NCI-H1417 (cell line): ENCODE data around the gene AFMID.
A peak's percentile ranks its signal among the peaks of the same experiment; 100 is the strongest.
"Not testable (repeated sequence)": the region's sequence is repeated elsewhere in the genome, so short reads cannot be mapped to it uniquely, and the experiment has no call there.

Experiments
- DNase-seq, 3 experiments: peaks; one replicate each; lab custom pipeline; 2025; lab: John Stamatoyannopoulos, UW

AFMID gene

DNA sequence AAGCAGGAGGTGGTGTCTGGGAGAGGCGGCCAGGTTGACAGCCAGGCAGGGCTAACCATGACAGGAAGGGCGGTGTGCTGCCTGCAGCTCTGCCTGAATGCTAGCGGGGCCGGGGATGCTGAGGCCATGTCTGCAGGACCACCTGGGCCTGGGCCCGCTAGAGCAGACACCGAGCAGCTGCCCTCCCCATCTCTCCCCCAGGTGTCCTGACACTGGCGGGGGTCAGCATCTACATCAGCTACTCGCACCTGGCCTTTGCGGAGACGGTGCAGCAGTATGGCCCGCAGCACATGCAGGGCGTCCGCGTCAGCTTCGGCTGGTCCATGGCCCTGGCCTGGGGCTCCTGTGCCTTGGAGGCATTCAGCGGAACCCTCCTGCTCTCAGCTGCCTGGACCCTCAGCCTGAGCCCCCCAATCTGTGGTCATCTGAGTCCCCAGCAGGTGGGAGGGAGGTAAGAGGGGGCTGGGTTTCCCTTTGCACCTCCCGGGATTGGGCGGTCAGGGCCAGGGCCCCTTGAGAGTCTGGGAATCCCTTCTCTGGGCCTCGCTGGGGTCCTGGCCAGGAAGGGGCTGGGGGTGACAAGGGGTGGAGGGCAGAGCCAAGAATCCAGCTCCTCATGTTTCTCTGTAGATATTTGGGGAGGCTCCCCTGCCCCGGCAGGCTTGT is 51.8 kb downstream of the AFMID start:
- DNase-seq, result no peak

DNA sequence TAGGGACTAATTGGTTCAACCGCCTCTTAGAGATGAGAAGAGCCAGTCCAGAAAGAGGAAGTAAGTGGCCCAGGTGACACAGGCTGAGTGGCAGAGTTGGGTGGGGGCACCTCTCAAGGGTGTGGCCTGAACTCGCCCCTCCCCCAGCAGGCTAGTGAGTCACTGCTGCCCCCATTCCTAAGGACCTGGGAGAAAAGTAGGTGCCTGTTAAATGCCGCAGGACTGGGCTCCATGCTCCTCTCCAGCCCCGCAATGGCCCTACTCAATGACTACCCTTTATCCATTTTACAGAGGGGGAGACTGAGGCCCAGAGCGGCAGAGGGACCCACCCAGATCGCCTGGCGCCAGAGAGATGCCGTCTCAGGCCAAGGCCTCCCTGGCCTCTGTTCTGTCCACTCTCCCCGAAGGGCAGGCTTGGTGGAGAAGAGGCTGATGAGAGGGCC is 52.3 kb downstream of the AFMID start:
- DNase-seq, result no peak

DNA sequence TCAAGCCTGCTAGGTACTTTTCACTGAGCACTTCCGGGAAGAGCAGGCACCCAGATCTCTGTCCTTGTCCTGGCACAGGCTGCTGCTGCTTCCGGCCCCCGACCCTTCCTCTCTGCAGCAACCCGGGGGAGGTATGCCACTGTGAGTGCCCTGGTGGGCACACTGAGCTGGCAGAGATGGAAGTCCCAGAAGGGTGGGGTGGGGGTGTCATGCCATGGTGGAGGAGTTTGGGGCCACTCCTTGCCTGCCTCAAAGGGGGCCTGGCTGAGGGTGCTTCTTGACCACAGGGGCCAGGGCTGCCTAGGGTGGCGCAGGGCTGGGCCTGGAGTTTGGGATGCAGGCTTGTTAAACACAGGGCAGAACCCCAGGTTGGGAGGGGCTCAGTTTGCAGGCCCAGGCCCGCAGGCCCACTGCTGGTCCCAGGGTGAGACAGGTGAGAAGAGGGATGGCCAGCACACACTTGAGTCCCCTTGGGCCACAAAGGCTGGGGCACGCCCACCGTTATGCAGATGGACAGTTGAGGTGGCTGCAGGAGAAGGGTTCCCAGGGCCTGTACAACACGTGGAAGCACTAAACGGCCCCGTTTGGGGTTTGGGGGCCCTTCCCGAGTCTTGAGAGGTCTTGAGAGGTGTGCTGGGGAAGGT is 53.0 kb downstream of the AFMID start:
- DNase-seq, result no peak

DNA sequence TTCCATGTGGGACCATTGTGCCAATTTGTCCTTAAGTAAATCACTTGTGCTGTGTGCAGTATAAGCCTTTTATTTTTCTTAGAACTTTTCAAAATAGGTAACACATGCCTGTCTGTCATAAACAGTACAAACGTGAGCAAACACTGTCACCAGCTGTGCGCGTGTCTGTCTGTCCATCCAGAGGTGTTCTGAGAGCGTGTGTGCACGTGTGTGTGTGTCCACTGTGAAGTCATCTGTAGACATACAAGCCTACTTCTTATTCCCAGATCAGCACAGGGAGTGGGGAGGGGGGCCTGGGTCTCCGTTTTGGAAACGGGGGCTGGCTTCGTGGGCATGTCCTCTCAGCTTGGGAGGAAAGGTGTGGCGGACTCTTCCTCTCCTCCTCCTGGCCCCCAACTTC is 53.7 kb downstream of the AFMID start:
- no peak for DNase-seq

DNA sequence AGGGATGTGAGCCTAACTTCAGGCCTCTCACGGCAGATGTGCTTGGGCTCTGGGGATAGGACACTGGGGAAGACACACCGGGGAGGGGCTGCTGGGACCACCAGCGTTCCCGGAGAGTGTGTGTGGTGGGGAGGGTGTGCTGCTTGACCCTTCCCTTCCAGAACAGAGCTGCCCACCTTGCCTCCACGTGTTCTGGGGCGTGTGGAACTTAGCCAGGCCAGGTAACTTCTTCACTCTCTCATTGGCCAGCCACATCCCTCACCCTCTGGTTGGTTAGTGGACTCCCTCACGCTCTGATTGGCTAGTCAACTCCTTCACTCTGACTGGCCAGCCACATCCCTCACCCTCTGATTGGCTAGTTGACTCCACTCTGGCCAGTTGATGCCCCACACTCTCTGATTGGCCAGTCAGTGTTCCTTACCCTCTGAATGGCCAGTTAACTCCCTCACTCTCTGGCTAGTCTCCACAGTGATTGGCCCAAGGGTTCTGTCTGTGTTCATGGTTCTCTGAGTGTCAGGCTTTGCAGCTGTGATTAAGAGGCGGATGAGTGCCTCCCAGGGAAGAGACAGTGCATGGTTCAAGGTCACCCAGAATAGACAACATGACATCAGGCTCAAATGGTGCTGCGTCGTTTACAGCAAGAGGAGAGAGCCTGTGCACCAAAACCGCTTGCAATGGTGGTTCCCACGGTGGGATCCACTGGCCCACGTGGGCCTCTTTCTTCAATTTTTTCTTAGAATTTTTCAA is 54.3 kb downstream of the AFMID start:
- DNase-seq, result peak in 1 of 3 experiments; percentile 37

DNA sequence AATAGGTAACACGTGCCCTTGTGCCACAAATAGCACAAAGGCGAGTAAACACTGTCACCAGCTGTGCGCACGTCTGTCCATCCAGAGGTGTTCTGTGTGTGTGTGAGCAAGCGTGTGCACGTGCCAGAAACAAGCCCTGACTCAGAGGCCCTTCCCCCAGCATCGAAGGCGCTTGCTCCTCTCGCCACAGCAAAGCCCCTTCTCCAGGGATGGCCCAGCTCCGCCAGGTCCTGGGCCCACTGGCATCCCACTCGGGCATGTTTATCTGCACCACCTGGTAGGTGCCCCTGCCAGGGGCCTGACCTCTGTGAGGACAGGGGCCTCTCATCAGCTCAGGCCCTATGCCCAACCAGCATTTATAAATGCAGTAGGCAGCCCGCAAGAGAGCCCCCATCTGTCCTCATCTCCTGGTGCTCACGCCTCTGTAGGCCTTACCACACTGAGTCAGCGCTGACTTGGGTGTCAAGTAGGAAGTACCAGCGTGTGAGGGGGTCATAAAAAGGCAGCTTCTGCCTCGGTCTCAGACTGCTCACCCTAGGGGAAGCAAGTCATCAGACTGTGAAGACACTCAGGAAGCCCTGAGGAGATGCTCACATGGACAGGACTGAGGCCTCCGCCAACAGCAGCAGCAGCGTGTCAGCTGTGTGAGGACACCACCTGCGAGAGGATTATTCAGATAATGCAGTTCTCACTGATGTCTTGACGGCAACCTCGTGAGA is 55.0 kb downstream of the AFMID start:
- no peak for DNase-seq

DNA sequence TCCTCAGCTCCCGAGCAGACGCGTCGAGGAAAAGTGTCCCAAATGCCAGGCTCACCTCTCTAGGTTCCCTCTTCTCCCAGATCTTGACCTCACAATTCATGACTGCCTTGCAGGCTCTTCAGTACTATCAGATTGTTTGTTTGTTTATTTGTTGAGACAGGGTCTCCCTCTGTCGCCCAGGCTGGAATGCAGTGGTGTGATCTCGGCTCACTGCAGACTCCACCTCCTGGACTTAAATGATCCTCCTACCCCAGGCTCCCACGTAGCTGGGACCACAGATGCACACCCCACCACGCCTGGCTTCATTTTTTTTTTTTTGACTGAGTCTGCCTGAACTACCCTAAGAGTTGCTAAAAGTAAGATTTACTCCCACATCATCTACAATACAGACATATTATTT is 60.1 kb downstream of the AFMID start:
- DNase-seq, result no peak

DNA sequence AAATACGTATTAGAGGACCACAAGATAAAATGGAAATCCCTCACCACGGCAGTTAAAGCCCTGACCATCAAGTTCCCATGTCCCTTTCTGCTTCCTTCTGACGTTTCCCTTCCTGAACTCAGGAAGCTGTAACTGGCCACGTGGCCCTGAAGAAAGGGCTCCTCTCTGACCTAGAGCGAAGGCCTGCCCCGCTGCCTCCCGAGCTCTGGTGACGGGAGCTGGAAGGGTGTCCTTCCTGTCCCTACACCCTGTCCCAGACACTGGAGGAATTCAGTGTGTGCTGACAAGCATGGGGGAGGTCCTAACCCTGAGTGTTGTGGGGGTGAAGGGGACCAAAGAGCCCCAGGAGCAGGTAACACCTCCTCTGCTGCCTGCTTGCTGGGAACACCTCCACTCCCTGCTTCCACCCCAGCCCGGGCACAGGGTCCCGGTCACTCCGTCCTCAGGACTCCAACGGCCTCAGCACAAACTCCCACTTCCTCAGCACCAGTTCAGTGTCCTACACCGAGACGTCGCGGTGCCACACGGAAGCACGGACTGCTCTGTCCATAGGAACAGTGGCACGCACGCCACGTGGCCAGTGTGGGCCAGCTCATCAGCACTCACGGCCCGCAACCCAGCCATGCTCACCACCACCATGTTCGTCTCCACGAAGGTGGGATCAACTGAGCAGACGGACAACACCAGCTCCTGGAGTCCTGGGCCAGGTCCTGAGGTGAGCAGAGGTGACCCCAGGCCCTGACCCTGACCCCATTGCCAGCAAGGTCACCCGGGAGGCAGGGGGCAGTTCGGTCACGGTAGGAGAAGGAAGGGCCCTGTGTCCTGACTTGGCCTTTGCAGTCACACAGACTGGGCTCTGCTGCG is 61.1 kb downstream of the AFMID start:
- DNase-seq, result no peak

DNA sequence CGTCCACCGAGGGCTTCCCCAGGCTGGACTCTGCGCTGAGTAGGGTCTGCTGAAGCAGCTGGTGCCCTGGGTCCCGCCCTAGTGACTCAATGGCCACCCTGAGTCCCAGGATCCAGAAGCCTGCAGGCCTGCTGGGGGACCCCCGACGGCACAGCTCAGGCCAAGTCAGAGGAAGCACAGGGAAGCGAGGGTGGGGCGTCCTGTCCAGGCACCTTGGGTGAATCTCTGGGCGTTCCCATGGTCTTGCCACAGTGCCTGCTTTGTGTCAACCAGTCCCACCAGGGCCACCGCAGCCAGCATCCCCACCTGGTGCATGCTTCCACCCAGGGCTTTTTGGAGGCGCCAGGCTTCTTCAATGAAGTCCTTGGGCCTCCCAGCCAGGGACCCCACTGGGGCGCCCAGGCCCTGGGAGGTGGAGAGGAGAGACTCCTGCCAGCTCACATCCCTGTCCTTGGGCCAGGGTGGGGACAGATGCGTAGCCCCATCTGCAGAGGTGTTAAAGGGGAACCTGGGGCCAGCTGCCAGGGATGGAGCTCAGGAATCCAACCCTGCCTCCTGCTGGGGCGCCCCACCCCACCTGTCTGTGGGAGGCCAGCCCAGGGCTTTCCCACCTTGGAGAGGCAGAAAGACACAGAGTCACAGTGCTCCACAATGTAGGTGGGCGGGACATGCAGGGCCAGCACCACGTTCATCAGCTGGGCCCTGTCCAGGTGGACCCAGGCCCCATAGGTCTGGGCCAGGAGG is 62.1 kb downstream of the AFMID start:
- no peak for DNase-seq

DNA sequence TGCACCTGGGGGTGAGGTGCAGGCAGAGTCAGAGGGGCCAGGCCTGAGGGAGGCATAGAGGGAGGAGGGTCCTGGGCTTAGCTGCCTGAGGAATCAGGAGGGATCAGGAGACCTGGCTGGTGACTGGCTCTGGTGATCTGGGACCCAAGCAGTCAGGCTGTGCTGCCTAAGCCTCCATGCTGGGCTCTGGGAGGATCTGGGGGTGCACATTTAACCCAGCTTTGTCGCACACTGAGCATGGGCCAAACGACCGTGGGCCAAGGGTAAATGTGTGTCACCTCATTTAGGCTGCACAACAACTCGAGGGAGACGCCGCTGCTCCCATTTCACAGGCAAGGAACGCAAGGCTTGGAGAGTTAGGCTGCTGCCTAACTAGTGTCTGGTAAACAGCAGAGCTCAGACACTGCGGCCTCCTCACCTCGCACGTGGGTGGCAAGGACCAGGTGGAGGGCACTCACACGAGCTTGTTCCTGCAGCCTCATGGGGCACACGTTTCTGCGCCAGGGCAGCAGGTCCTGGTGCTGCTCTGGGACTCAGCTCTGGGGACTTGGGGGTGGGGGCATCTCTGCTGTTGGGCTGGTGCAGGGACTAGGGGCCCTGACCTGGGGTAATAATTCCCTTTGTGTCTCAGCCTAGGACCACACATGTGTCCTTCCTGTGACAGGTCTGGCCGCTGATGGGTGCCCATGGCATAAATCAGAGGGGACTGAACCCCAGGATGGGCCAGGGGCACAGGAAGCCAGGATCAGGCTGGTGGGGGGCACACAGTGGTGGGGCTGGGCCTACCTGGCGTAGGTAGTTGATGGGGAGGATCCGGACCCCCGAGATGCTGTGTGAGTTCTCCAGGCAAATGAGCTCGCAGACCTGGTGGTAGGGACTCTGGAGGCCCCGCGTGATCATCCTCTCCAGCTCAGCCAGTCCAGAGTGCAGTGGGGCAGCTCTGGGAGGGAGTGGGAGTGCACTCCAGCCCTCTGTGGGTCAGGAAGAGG is 63.0 kb downstream of the AFMID start:
- DNase-seq, result no peak

DNA sequence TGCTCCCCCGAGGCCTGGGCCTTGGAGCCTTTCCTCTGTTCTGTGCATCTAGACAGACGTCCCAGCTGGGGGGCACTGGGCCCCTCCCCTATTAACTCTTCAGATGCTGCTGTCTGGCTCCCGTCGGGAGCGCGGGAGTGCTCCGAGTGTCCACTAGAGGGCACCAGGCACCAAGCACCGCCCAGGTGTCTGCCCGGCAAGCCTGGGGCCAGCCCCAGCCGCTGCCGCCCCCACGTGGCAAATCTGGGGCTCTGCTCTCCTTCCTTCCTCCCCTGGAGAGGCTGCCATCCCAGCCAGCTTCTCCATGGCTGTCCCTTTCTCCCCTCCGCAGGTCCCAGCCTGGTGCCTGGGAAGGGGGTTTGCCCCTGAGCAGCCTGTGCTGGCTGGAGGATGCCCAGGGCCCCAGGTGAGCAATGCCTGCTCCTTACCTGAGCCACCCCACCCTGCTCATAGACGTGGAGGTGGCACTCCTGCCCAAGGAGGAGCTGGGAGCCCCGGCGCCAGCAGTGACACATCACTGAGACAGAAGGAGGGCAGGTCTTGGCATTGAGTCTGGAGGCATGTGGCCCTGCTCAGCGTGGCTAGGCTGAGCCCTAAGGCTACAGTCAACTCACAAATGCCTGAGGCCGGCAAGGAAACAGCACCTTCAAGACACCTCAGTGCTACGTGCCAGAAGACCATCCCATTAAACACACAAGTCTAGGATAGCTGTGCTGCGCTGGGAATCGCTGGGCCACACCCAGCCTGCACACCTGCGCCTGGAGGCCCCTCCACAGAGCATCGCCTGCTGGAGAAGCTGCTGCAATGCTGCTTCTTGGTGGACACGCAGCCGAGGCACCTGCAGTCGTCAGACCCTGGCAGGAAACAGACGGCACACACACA is 64.0 kb downstream of the AFMID start:
- DNase-seq, result peak; percentile 63 to 84 (median 76)

DNA sequence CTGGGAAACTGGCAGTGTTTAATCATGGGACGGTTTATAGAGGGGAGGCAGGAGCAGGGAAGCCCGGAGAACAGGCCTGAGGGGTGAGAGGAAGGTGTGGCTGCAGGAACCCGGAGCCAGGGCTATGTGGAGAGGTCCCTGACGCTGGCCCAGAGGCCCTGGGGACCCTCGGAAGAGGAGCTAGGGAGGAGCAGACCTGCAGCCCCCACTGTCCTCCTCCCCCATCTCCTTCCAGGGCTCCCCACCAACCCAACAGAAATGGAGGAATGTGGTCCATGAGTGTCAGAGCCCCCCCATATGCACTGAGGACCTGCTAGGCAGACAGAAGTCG is 64.6 kb downstream of the AFMID start:
- DNase-seq, result no peak

DNA sequence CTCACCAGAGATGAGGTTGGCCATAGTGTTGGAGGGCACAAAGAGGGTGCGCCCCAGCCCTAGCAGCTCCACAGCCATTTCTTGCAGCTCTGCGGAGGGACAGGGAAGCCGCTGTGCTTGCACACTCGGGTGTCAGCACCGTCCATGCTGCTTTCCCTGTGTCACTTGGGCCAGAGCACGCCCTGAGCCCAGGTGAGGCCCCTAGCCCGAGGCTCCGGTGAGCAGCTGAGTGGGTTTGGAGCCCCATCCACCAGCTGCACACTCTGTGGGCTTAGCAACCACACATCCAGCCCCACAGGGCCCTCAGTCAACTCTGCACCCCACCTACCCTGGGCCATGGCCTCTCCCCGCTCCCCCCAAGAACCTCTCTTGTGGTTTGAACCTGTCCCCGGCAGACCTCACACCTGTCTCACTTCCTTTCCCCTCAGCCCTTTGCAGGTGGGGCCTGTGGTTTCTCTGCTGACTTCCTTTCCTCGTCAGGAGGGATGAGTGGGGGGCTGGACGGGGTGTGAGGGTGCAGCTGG is 65.0 kb downstream of the AFMID start:
- no peak for DNase-seq

DNA sequence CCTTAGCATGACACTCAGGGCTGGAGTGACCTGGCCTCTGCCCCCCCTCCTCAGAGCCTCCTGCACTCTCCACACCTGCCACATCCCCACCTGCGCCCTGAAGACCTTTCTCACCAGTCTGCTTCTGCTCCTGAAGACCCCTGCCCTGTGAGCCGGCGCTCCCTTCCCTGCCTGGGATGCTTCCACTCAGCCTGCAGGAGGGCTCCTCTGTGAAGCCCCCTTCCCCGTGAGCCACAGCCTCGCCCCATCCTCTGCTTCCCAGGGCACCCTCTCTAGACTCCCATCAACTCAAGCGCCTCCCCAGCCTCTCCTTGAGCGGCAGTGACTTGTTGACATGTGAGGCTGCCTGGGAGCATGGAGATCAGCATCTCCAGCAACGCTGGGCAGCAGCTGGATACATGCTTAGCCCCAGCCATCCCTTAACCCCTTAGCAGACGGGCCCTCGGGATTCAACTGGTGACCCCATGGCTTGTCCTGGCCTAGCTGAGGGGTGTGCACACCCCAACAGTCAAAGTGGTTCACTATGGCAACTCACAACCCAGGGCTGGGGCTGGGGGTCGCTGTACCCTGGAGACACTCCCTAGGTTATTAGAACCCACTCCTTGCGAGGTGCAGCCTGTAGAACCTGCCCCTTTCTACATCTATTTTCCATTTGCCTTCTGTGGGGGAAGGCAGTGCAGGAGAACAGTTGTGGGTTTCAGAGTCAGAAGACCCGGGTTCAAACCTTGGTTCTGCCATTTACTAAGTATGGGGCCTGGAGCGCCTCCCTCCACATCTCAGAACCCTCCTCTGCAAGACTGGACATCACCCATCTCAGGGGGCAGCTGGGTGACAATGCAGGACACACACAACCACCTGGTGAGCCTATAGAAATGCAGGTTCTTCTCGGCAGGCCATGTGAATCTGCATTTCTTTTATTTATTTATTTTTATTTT is 65.8 kb downstream of the AFMID start:
- DNase-seq, result no peak

DNA sequence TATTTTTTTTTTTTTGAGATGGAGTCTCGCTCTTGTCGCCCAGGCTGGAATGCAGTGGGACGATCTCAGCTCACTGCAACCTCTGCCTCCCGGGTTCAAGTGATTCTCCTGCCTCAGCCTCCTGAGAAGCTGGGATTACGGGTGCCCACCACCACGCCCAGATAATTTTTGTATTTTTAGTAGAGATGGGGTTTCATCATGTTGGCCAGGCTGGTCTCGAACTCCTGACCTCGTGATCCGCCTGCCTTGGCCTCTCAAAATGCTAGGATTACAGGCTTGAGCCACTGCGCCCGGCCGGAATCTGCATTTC is 66.4 kb downstream of the AFMID start:
- DNase-seq, result not testable (repeated sequence)

DNA sequence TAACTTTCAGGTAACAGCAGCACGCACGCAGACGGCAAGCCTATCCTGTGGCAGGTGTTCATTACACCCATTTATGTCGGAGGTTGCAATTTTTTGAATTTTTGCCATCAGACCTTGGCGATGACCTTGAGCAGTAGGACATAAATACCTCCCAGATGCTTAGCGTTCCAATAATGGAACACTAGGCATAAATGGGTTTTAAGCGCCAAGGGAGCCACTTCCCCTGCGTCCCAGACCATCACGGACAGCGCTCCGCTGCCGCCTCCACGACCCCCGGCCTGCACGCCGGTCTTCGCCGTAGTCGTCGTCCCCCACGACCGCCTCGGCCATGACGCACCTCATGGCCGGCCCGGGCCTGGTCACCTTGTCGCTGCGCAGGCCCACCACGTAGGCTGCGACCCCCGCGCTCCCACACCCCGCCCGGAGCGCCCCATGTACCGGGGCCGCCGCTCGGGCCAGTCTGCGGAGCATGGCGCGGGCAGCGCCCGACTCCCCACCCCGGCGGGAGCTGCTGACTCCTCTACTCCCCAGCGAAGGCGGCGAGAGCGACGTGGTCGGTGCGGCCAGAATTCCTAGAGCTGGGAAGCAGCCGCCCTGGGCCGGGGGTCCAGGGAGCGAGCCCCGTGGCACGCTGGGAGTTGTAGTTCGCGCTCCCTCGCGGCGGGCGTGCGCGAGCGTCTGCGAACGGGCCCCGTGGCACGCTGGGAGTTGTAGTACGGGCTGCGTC is 66.9 kb downstream of the AFMID start:
- DNase-seq, result peak; percentile 87 to 88 (median 88)
